Bronchial epithelial cell (primary cell): ENCODE results near the gene TACR2. TPM values are rescaled to one million over a fixed set of nuclear protein-coding genes. Genes with fewer than 3 reads are reported as not detected.

Experiments used
- DNase-seq: peaks from one replicate; pipeline ENCODE4 v3.0.0-alpha.2; 2010; ENCODE audit warnings: low read depth
- FAIRE-seq: peaks from 2 replicates; lab custom pipeline; 2011; peaks lifted over from hg19 to GRCh38; lab: Jason Lieb, UNC
- H3K27me3 ChIP-seq: 2 replicates; pipeline ENCODE4 v1.5.1; 2011; ENCODE audit warnings: low read length; ENCODE audit not compliant: control insufficient read depth, insufficient read depth
- H3K36me3 ChIP-seq: 2 replicates; pipeline ENCODE4 v1.5.1; 2011; ENCODE audit warnings: low read length; ENCODE audit not compliant: control insufficient read depth, insufficient read depth
- H3K4me3 ChIP-seq: 2 replicates; pipeline ENCODE4 v1.5.1; 2011; ENCODE audit warnings: mild to moderate bottlenecking, low read depth, low read length, control low read depth
- CTCF ChIP-seq: IDR thresholded peaks from 2 replicates; pipeline ENCODE4 v1.5.1; 2011; ENCODE audit warnings: mild to moderate bottlenecking, moderate library complexity, low read length, control low read depth, inconsistent platforms; ENCODE audit not compliant: insufficient read depth, severe bottlenecking
- total RNA-seq: library from RNA; depleted of rRNA; stranded (reverse); fragments of >200 nt; gene quantifications from 2 replicates; pipeline ENCODE4 v1.2.1, GENCODE V29; 2014

The TACR2 gene
- total RNA-seq, 1 donor from 2014 or later, result under 0.01 TPM

GRCh38 chr10:69387500-69387899 is 29.2 kb downstream of the TACR2 start:
- no peak for DNase-seq
- peaks cover 30% of the 10 kb centered on the region for H3K36me3 ChIP-seq
- TF ChIP-seq CTCF, result no peak
- no peaks in the 10 kb centered on the region for H3K27me3 ChIP-seq
- H3K4me3 ChIP-seq, result no peak overlapping the region
- no peak for FAIRE-seq

DNA sequence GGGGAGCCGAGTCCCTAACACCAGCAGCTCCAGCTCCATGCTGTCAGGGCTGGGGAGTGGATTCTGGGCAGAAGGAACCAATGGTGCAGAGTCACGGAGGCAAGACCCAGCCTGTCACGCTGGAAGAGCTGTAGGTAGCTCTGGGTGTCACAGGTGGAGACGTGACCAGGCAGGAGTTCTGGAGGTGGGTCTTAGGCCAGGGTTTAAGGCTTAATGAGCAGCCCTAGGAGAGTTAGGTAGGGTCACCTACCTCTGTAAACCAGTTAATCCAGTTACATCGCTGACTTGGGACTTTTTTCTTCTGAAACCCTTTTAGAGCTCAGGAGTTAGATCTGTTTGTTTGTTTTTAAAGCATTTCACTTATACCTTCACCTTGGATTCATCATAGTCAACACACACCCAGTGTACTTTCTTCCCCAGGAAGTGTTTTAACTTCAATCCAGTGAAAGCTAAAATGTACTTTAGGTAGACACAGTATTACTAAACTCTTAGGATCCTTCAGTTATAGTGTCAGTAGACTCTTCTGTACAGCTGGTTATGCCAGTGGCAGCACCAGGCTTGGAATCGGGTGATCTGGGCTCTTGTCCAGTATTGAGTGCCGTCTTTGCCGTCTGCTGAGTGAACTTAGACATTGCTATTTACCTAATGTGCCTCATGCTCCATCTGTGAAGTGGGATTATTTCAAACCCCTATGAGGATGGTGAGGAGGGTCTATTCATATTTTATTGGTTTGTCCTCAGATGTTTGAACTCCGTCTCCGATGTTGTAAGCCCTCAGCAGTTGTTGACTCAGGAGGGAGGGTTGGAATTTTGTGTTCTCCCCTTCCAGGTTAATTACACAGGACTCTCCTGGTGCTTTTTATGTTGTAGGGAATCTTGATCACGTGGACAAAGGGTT is 31.0 kb downstream of the TACR2 start:
- DNase-seq (peak; percentile 96), FAIRE-seq (peak; percentile 99)
- Histone ChIP-seq H3K36me3 (peaks cover 22% of the 10 kb centered on the region), H3K27me3 (no peaks in the 10 kb centered on the region), H3K4me3 (no peak overlapping the region)
- TF ChIP-seq CTCF, result no peak

- Histone ChIP-seq H3K27me3 (no peaks in the 10 kb centered on the region), H3K36me3 (peaks cover 25% of the 10 kb centered on the region), H3K4me3 (no peak overlapping the region)
- no peak for DNase-seq
- FAIRE-seq, result no peak
- no peak for TF ChIP-seq CTCF
Measured at GRCh38 chr10:69384320-69384719, 32.4 kb downstream of the TACR2 start.

DNA sequence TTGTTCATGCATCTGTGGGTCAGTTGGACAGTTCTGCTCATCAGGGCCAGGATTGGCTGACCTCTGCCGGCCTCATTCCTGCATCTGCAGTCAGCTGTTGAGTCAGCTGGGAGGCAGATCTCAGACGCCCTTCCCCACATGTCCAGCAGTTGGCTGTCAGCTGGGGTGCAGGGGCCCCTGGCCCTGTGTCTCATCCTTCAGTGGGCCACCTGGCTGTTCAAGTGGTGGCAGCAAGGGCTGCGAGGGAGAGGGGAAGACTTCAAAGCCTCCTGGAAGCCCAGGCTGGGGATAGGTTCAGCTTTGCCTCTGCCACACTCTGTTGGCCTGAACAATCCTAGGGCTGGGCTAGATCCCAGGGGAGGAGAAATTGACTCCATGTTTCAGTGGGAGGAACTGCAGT is 33.2 kb downstream of the TACR2 start:
- Histone ChIP-seq H3K27me3 (no peaks in the 10 kb centered on the region), H3K4me3 (no peak overlapping the region), H3K36me3 (peaks cover 22% of the 10 kb centered on the region)
- FAIRE-seq (no peak), DNase-seq (no peak)
- TF ChIP-seq CTCF, result no peak

GRCh38 chr10:69382382-69383117 is 34.2 kb downstream of the TACR2 start:
- no peak for TF ChIP-seq CTCF
- H3K4me3 ChIP-seq, result no peak overlapping the region
- H3K27me3 ChIP-seq, result no peaks in the 10 kb centered on the region
- H3K36me3 ChIP-seq, result peaks cover 23% of the 10 kb centered on the region
- DNase-seq (peak; percentile 91), FAIRE-seq (no peak)
